HUES64 (cell line): ENCODE data around the gene SLC1A3.
"Not testable (repeated sequence)": the region's sequence is repeated elsewhere in the genome, so short reads cannot be mapped to it uniquely, and the experiment has no call there.

Experiments
- H3K27ac ChIP-seq: 2 replicates; pipeline ENCODE4 v1.7.0; 2013; ENCODE audit warnings: low read depth, low read length, inconsistent platforms
- H3K27me3 ChIP-seq: 2 replicates; pipeline ENCODE4 v1.6.1; 2013; ENCODE audit warnings: mild to moderate bottlenecking, low read length; ENCODE audit not compliant: insufficient read depth
- H3K36me3 ChIP-seq: 2 replicates; pipeline ENCODE4 v1.6.1; 2013; ENCODE audit warnings: mild to moderate bottlenecking, low read length; ENCODE audit not compliant: insufficient read depth
- H3K4me1 ChIP-seq: 2 replicates; pipeline ENCODE4 v1.6.1; 2013; ENCODE audit warnings: mild to moderate bottlenecking, low read length, moderate library complexity; ENCODE audit not compliant: insufficient read depth
- H3K4me3 ChIP-seq: 2 replicates; pipeline ENCODE4 v1.5.1; 2013; ENCODE audit warnings: mild to moderate bottlenecking, low read length, moderate library complexity
- H3K9ac ChIP-seq: 2 replicates; pipeline ENCODE4 v1.6.1; 2013; ENCODE audit warnings: mild to moderate bottlenecking, low read depth, low read length
- H3K9me3 ChIP-seq: 2 replicates; pipeline ENCODE4 v1.6.1; 2013; ENCODE audit warnings: low read depth, low read length; ENCODE audit not compliant: insufficient read depth
- WGBS: fragments of 150-250, 120-280 bp; methylation state at CpG from one replicate; pipeline ENCODE4 v1.1.7; 2013; ENCODE audit warnings: missing lambda C conversion rate; 5-methylcytosine and 5-hydroxymethylcytosine counted together

Gene SLC1A3

GRCh38 chr5:36635721-36636390 lies 29.4 kb downstream of the SLC1A3 start:
- no peak overlapping the region for H3K27ac ChIP-seq
- no peak overlapping the region for H3K9ac ChIP-seq
- 94% methylated on average over 9 of the region's 9 CpGs for WGBS
- H3K4me1 ChIP-seq, result no peaks in the 10 kb centered on the region
- H3K36me3 ChIP-seq, result peaks cover 25% of the 10 kb centered on the region
- H3K9me3 ChIP-seq, result no peaks in the 10 kb centered on the region
- H3K27me3 ChIP-seq, result no peaks in the 10 kb centered on the region
- no peak overlapping the region for H3K4me3 ChIP-seq

- no peaks in the 10 kb centered on the region for H3K4me1 ChIP-seq
- 97% methylated on average over 4 of the region's 4 CpGs for WGBS
- H3K9me3 ChIP-seq, result no peaks in the 10 kb centered on the region
- H3K4me3 ChIP-seq, result no peak overlapping the region
- no peak overlapping the region for H3K27ac ChIP-seq
- H3K9ac ChIP-seq, result no peak overlapping the region
- H3K27me3 ChIP-seq, result no peaks in the 10 kb centered on the region
- H3K36me3 ChIP-seq, result peaks cover 20% of the 10 kb centered on the region; the same call in 1 of the 2 replicates
These were observed 30.7 kb downstream of the SLC1A3 start for GRCh38 chr5:36637101-36637500.

- 89% methylated on average over 1 of the region's 1 CpG for whole genome bisulfite sequencing
- H3K36me3 ChIP-seq, result peaks cover 20% of the 10 kb centered on the region; the same call in 1 of the 2 replicates
- H3K9me3 ChIP-seq, result no peaks in the 10 kb centered on the region
- no peak overlapping the region for H3K9ac ChIP-seq
- no peaks in the 10 kb centered on the region for H3K4me1 ChIP-seq
- no peaks in the 10 kb centered on the region for H3K27me3 ChIP-seq
- no peak overlapping the region for H3K27ac ChIP-seq
- H3K4me3 ChIP-seq, result no peak overlapping the region
These were observed 31.1 kb downstream of the SLC1A3 start for GRCh38 chr5:36637516-36637915.

- no peak overlapping the region for H3K9ac ChIP-seq
- H3K36me3 ChIP-seq, result peaks cover 20% of the 10 kb centered on the region; the same call in 1 of the 2 replicates
- no peaks in the 10 kb centered on the region for H3K9me3 ChIP-seq
- H3K27ac ChIP-seq, result no peak overlapping the region
- WGBS, result 70% methylated on average over 4 of the region's 4 CpGs
- no peak overlapping the region for H3K4me3 ChIP-seq
- no peaks in the 10 kb centered on the region for H3K27me3 ChIP-seq
- H3K4me1 ChIP-seq, result no peaks in the 10 kb centered on the region
These were observed 31.6 kb downstream of the SLC1A3 start for GRCh38 chr5:36638056-36638455.

GRCh38 chr5:36640949-36641348 lies 34.5 kb downstream of the SLC1A3 start:
- no peak overlapping the region for H3K27ac ChIP-seq

GRCh38 chr5:36641431-36641830 lies 35.0 kb downstream of the SLC1A3 start:
- Histone ChIP-seq H3K4me3 (no peak overlapping the region), H3K9ac (no peak overlapping the region), H3K4me1 (no peaks in the 10 kb centered on the region; the same call in 1 of the 2 replicates), H3K27ac (no peak overlapping the region), H3K27me3 (no peaks in the 10 kb centered on the region), H3K36me3 (peaks cover 6% of the 10 kb centered on the region; the same call in 1 of the 2 replicates), H3K9me3 (no peaks in the 10 kb centered on the region)

More at GRCh38 chr5:36640949-36641348, 34.5 kb downstream of the SLC1A3 start:
- Histone ChIP-seq H3K4me3 (no peak overlapping the region), H3K9ac (no peak overlapping the region), H3K9me3 (no peaks in the 10 kb centered on the region), H3K4me1 (no peaks in the 10 kb centered on the region; the same call in 1 of the 2 replicates), H3K27me3 (no peaks in the 10 kb centered on the region), H3K36me3 (peaks cover 6% of the 10 kb centered on the region; the same call in 1 of the 2 replicates)
- 94% methylated on average over 1 of the region's 1 CpG for WGBS

- H3K9me3 ChIP-seq, result no peaks in the 10 kb centered on the region
- no peak overlapping the region for H3K27ac ChIP-seq
- no peaks in the 10 kb centered on the region; the same call in 1 of the 2 replicates for H3K4me1 ChIP-seq
- no peak overlapping the region for H3K9ac ChIP-seq
- H3K36me3 ChIP-seq, result 0 out of 2 replicates have a peak, but pooled peaks cover 6% of the 10 kb centered on the region
- H3K27me3 ChIP-seq, result no peaks in the 10 kb centered on the region
- no peak overlapping the region for H3K4me3 ChIP-seq
- 97% methylated on average over 4 of the region's 4 CpGs for WGBS
These were observed 35.7 kb downstream of the SLC1A3 start for GRCh38 chr5:36642089-36642488.

- WGBS, result no CpG with 5 or more reads among the region's 1 CpG
- Histone ChIP-seq H3K4me3 (no peak overlapping the region), H3K4me1 (no peaks in the 10 kb centered on the region; the same call in 1 of the 2 replicates), H3K9ac (no peak overlapping the region), H3K27me3 (no peaks in the 10 kb centered on the region), H3K9me3 (no peaks in the 10 kb centered on the region), H3K27ac (no peak overlapping the region), H3K36me3 (0 out of 2 replicates have a peak, but pooled peaks cover 6% of the 10 kb centered on the region)
These were observed 36.8 kb downstream of the SLC1A3 start for GRCh38 chr5:36643162-36643561.

GRCh38 chr5:36643841-36644240 lies 37.4 kb downstream of the SLC1A3 start:
- 91% methylated on average over 3 of the region's 5 CpGs for WGBS
- not testable (repeated sequence) for H3K36me3 ChIP-seq, H3K4me3 ChIP-seq, H3K27me3 ChIP-seq, H3K9me3 ChIP-seq, H3K27ac ChIP-seq, H3K9ac ChIP-seq, H3K4me1 ChIP-seq

- Histone ChIP-seq H3K9ac (no peak overlapping the region), H3K4me3 (no peak overlapping the region), H3K9me3 (no peaks in the 10 kb centered on the region), H3K36me3 (peaks cover 2% of the 10 kb centered on the region; the same call in 1 of the 2 replicates), H3K27me3 (no peaks in the 10 kb centered on the region), H3K4me1 (no peaks in the 10 kb centered on the region; the same call in 1 of the 2 replicates), H3K27ac (no peak overlapping the region)
- 82% methylated on average over 1 of the region's 3 CpGs for WGBS
These were observed 38.3 kb downstream of the SLC1A3 start for GRCh38 chr5:36644727-36645126.

GRCh38 chr5:36646100-36646499 lies 39.7 kb downstream of the SLC1A3 start:
- no peaks in the 10 kb centered on the region for H3K27me3 ChIP-seq
- H3K9me3 ChIP-seq, result no peaks in the 10 kb centered on the region
- WGBS, result 95% methylated on average over 3 of the region's 3 CpGs
- H3K4me3 ChIP-seq, result no peak overlapping the region
- no peak overlapping the region for H3K27ac ChIP-seq
- no peaks in the 10 kb centered on the region; the same call in 1 of the 2 replicates for H3K36me3 ChIP-seq
- no peak overlapping the region for H3K9ac ChIP-seq
- no peaks in the 10 kb centered on the region; the same call in 1 of the 2 replicates for H3K4me1 ChIP-seq
